Glomerular visceral epithelial cell (primary cell): Measurements from ENCODE around the gene DDX24.

ENCODE experiments used
- DNase-seq: peaks from one replicate; pipeline ENCODE4 v3.0.0-alpha.2; 2016; ENCODE audit errors: extremely low spot score

Gene DDX24

GRCh38 chr14:94031161-94031882 is 49.7 kb downstream of the DDX24 start:
- no peak for DNase-seq

GRCh38 chr14:94030571-94030970 is 50.4 kb downstream of the DDX24 start:
- DNase-seq = no peak

DNA sequence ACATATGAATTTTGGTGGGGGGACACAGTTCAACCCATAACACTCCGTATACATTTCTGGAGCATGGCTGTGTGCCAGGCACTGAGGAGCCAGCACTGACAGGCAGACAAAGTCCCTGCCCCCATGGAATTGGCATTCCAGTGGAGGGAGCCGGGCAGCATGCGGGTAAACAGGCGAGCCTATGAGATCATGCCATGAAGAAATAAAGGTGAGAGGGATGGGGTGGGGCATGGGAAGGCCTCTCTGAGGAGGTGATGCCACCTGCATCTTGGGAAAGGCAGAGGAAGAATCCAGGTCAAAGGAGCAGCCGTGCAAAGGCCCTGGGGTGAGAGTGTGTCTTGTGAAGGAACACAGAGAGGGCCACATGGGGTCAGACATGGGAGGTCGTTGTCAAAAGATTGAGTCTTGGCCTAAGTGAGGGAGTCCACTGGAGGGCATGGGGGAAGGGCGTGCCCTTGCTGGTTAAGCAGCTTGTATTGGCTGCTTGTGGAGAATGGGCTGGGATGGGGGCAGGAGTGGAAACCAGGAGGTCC is 51.3 kb downstream of the DDX24 start:
- no peak for DNase-seq

GRCh38 chr14:94029265-94029664 is 51.7 kb downstream of the DDX24 start:
- DNase-seq = no peak

DNA sequence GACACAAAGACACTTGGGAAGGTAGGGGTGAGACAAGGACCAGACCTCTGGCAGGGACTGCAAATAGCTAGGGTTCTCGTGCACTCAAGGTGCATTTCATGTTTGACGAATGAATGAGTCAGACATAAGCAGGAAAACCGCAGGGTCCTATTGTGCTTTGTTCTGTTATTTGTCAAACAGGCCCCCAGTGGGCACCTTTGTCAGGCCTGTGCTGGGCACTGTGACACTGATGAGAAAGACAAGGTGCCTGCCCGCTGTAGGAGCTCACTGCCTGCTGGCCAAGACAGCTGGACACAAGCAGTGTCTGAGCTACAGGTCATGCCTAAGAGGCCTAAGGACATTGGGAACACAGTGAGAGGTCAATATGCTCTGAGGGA is 52.6 kb downstream of the DDX24 start:
- DNase-seq = peak; percentile 71

DNA sequence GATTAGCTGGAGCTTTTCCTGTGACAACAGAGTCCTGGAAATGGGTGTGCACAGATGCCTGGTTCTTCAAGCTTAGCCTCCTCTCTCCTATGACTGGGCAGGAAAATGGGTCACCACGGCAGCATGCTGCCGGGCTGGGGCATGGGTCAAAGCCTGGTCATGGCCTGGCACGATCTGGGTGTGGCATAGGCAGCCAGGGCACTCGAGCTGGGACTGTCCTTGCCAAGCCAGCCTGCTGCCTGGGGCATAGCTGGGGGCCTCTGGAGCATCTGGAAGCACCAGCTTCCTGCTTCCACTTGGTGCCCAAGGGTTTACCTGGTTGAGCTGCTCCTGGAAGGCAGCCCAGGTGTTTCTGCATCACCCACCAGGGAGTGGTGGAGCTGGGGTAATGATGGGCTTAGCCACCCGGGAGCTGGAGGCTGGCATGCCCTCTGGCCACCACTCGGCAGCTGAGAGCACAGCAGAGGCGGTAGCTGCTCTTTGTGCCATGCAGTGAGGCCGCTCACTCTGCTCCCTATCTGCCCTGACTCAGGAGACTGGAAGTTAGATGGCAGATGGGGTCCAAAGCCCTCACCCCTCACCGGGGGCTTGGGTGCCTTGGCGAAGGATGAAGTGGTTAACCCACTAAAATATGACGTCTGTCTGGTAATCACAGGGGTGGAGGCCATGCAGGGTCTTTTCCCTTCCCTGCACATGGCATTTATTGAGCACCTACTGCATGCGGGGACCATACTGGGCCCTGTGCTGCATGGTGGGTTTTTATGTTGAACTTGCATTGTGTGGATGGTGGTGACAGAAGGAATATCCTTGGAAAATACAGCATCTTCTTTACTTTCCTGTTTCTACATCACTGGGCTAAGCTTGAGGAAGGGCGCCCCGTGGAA is 53.2 kb downstream of the DDX24 start:
- no peak for DNase-seq

DNA sequence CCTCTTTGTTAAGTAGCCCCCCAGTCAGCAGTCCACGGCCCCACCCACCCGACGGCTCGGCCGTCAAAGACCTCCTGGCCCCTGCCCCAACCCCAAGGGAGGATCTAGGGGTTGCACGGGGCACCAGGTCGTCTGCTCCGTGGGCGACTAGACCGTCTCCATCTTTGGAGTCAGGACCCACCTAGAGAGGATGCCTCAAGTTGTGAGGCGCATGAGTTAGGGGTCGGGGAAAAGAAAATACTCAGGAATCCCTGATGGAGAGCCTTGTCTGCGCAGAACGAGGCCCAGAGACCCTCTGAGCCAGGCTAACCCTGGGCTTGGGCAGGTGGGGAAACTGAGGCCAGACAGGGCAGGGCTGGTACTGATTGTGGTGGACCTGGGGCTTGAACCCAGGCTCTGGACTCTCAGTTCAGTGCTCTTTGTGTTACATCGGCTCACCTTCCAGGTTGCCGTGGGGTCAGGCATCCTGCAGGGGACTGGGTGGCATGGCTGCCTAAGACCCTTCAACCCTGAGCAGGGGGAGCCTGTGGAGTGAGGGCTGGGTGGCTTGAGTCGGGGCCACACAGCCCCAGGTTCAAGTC is 54.0 kb downstream of the DDX24 start:
- no peak for DNase-seq

DNA sequence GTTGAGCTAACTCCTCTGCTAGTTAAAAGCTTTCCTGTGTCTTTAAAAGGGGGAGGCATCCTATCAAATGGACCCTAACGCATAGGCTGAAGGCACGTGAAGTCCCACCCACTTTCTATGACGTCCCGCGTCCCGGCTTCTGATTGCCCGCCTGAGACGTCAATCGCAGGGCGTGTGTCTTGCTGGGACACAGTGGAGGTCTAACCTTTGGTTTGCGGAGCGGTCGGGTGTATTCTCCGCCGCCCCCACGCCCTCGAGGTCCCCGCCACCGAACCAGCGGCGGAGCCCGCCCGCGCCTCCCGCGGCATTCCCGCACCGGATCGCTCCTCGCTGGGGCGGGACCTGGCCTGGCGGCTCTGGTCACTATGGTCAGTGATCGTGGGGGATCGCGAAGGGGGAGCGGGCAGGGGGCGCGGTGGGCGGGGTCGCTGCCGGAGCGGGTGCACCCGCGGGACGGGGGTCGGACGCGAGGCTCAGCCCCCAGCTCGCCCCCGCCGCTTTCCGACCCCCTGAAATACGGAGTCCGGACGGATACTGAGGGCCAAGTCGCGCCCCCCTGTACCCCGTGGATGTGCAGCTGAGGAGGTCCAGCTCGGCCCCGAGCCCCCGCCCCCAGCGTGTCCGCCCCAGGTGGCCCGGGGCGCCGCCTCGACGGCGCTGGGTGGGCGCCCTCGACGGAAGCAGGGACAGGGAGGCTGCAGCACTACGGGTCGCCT is 54.7 kb downstream of the DDX24 start, which contains the start of gene OTUB2:
Gene OTUB2, plus strand, starts transcription at position 168 of the 716 bp plus-strand sequence. Its CDS starts 198 bp downstream, at position 366.
- peak; percentile 99 for DNase-seq

DNA sequence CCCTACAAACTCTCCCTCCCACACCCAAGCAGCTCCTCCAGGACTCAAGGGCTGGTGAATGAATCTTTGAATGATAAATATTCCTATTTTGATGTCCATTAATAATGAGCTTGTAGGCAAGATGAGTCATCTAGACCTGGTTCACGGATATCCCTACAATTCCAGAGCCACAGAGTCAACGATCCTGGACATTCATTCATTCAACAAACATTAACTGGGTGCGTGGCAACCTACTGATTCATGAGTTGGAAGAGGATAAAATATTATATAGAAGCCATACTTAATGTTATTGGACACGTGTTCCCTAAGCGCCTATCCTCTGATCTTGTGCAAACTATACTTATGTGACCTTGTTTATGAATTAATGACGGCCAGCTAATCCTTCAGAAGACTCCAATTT is 55.3 kb downstream of the DDX24 start:
- no peak for DNase-seq

GRCh38 chr14:94024549-94024948 is 56.5 kb downstream of the DDX24 start:
- DNase-seq = no peak

DNA sequence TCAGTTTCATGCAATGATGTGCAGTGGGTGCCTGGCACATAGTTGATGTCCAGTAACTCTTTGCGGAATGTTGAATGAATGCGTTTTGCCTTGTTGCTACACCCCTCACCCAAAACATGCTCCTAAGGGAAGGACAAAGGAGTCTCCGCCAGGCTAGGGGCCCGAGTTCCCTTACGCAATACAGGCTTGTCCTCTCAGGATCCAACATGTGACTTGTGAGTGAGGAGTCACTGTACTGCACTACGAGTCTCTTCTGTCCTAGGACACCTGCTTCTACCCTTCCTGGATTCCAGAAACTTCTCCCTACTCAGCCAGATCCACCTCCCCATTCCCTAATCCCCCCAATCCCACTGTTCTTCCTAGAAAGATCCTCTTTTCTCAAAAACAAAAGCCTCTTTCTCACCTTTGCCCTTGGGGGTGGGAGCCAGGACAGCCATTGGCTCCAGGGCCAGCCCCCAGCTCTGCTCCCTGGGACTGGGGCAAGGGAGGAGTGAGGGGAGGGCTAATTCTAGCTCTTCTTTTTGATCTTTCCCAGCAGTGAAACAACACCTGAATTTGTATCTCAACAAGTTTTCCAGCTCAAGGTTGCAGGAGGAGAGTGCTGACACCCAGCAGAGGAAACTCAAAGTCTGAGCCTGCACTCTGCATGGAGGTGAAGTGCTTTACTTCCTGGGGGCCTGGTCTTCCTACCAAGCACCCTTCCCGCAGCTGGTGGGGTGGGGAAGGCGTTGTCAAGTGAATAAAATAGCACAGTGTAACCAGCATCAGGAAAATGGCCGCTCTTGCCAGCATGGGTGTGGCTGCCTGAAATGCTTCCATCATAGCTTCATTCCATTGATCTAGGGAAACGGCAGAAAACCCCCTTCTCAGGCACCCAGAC is 58.2 kb downstream of the DDX24 start:
- no peak for DNase-seq

DNA sequence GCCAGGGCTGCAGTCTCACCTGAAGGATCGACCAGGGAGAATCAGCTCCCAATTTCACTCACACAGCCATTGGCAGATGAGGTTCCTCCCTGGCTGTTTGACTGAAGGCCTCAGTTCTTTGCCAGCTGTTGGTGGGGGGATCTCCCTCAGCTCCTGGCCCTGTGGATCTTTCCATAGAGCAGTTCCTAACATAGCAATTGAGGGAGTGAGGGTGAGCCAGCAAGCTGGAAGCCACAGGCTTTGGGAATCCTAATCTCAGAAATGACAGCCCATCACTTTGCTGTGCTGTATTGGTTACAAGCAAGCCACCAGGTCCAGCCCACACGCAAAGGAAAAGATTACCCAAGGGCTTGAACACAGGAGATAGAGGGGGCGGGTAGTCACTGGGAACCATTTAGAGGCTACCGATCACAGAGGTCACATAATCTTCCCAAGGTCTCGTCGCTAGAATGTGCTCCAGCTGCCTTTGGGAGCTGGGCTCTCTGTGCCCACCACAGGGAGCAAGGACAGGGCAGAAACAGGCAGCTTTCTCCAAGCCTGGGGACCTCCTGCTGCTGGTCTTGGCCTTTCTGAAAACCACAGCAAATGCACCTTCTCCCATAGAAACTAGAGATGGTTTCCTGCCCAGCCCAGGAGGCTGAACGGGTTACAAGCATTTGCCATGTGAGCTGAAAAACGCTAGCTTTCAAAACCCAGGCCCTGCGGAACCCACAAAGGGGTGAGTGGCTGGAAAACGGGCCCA is 59.4 kb downstream of the DDX24 start:
- no peak for DNase-seq

- peak; percentile 60 for DNase-seq
Observed at GRCh38 chr14:94021001-94021400, 60.0 kb downstream of the DDX24 start.

- no peak for DNase-seq
Observed at GRCh38 chr14:94020267-94020666, 60.7 kb downstream of the DDX24 start.

- DNase-seq = no peak
Observed at GRCh38 chr14:94019329-94019728, 61.7 kb downstream of the DDX24 start.

GRCh38 chr14:94018308-94018707 is 62.7 kb downstream of the DDX24 start:
- no peak for DNase-seq

GRCh38 chr14:94016446-94016976 is 64.5 kb downstream of the DDX24 start:
- no peak for DNase-seq

DNA sequence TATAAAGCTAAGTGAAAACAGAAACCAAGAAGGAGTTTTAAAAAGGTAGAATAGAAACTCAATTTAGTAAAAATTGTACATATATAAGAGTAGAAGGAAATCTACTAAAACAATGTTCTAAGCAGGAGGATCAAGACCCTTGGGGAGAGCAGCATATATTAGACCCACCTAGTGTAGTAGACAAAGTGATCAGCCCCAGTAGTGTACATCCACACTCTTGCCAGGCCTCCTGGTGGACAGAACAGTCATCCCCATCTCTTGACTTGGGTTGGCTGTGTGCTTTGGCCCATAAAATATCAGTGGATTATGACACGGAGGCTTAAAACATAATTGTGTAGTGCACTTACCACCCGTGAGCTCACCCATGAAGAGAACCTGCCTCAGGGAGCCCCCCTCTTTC is 65.8 kb downstream of the DDX24 start:
- DNase-seq = no peak

DNA sequence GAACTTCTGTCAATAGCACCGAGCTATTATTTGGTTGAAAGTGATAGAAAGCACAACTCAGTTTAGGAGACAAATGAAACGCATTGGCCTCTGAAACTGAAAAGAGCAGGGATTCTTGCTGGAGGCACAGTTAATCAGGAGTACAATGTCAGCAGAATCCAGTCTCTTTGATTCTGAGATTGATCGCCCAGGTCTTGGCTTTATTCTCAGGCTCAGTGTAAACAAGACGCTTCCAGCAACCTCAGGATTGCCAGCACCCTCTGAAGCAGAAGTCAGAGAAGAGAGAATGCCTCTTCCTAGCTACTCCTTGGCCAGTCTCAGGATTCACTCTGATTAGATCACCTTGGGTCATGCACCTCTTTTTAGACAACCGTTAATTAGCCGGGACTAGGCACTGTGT is 66.6 kb downstream of the DDX24 start:
- DNase-seq = no peak

- DNase-seq = peak; percentile 52
Observed at GRCh38 chr14:94011795-94012194, 69.2 kb downstream of the DDX24 start.
